Measurements from ENCODE around the gene GPR132. TPM values are rescaled to one million over a fixed set of nuclear protein-coding genes. Genes with fewer than 3 reads are reported as not detected.

GPR132 gene
- polyA plus RNA-seq, 2 of the 4 experiments (the other 2 are of a cell fraction) = 0.18 to 0.19 TPM

GRCh38 chr14:105023791-105024480 is 41.3 kb downstream of the GPR132 start (continued):
- no peak for TF ChIP-seq ATOH8 (CRISPR knock-in tag; IDR thresholded peaks at IDR 0.05; ENCODE audit: low read depth)
- no peak for TF ChIP-seq CEBPB (IDR thresholded peaks at IDR 0.05)
- TF ChIP-seq RCOR1 (IDR thresholded peaks at IDR 0.05; ENCODE audit: low read depth, low read length) = no peak
- TF ChIP-seq ELK1 (IDR thresholded peaks at IDR 0.05; ENCODE audit: low read depth, low read length) = no peak
- no peak for TF ChIP-seq KDM5A (IDR thresholded peaks at IDR 0.05)
- TF ChIP-seq CHD2 (IDR thresholded peaks at IDR 0.05; ENCODE audit: low read length, partially characterized antibody) = no peak
- TF ChIP-seq JUN (IDR thresholded peaks at IDR 0.05) = peak in 1 of 2 experiments; percentile 2; a peak in 1 of 5 replicates

GRCh38 chr14:105023144-105023543 is 42.1 kb downstream of the GPR132 start:
- TF ChIP-seq CBX8 (IDR thresholded peaks at IDR 0.05) = no peak
- TF ChIP-seq REST (IDR thresholded peaks at IDR 0.05) = no peak
- no peak for TF ChIP-seq KDM5A (IDR thresholded peaks at IDR 0.05)
- no peak for TF ChIP-seq ZSCAN20 (CRISPR knock-in tag; IDR thresholded peaks at IDR 0.05)
- no peak for TF ChIP-seq FOSL2 (IDR thresholded peaks at IDR 0.05)
- TF ChIP-seq FOSL2 (CRISPR knock-in tag; IDR thresholded peaks at IDR 0.05) = no peak
- TF ChIP-seq MYC (IDR thresholded peaks at IDR 0.05; ENCODE audit: borderline replicate concordance, low read length) = no peak
- no peak for TF ChIP-seq SREBF2 (IDR thresholded peaks at IDR 0.05)
- TF ChIP-seq ZC3H11A (IDR thresholded peaks at IDR 0.05) = no peak
- TF ChIP-seq NR3C1 (IDR thresholded peaks at IDR 0.05) = no peak
- TF ChIP-seq HMGXB4 (CRISPR knock-in tag; IDR thresholded peaks at IDR 0.05; ENCODE audit: borderline replicate concordance) = no peak
- TF ChIP-seq BHLHE40 (IDR thresholded peaks at IDR 0.05; ENCODE audit: low read depth, low read length) = no peak
- TF ChIP-seq NPAS2 (CRISPR knock-in tag; IDR thresholded peaks at IDR 0.05; ENCODE audit: borderline replicate concordance) = no peak
- no peak for TF ChIP-seq RARB (CRISPR knock-in tag; IDR thresholded peaks at IDR 0.05)
- TF ChIP-seq CHD4 (IDR thresholded peaks at IDR 0.05; ENCODE audit: borderline replicate concordance) = no peak
- Histone ChIP-seq H3K4me2 (peak overlapping the region; percentile 81), H3K4me3 (peak overlapping the region; percentile 81; the same call in 2 of the 3 replicates), H3K4me1 (peaks cover 65% of the 10 kb centered on the region), H3K27ac (peak overlapping the region; percentile 93 to 97), H3K9me3 (no peaks in the 10 kb centered on the region)
- 30% methylated on average over 11 of the region's 11 CpGs for WGBS (ENCODE audit: missing lambda C conversion rate)
- ChIA-PET CTCF (interaction anchor here (4.6 to 28.5 kb wide), 3 partner anchors 11 to 48 kb away, joined by 31 to 509 read pairs (median 68); no protein-coding TSS in a partner anchor), POLR2A (interaction anchor here (0.5 to 7.0 kb wide), 3 partner anchors 38 to 53 kb away, joined by 3 to 76 read pairs (median 10); partner anchors contain the start of gene CLBA1)
- ATAC-seq (no peak), DNase-seq (ENCODE audit: low read depth in 1 of 2, low spot score in 1 of 2) (no peak), FAIRE-seq (no peak)

Measured in A549 (cell line).